Endothelial cell of umbilical vein (primary cell): Measurements from ENCODE around the gene SSTR3. TPM values are rescaled to one million over a fixed set of nuclear protein-coding genes. Genes with fewer than 3 reads are reported as not detected.

ENCODE experiments used
- BruUV-seq: library from RNA; stranded (reverse); fragments of 400-500 nt; replicated peaks from 2 replicates; lab custom pipeline; 2021; lab: Mats Ljungman, UMichigan
- CTCF ChIA-PET: fragments of 300-600, 350-600 bp; sonication (Branson Sonifier 250); formaldehyde crosslinking; loops from one replicate; lab custom pipeline; 2021; ENCODE audit warnings: antibody characterized with exemption, inconsistent platforms; lab: Charles Lee
- POLR2A ChIA-PET: fragments of 300-600, 350-600 bp; sonication (Branson Sonifier 250); formaldehyde crosslinking; loops from one replicate; lab custom pipeline; 2021; ENCODE audit warnings: antibody characterized with exemption, inconsistent platforms; lab: Charles Lee
- DNase-seq: peaks from one replicate; pipeline ENCODE4 v3.0.0-alpha.2; 2011; ENCODE audit warnings: low read depth, low spot score
- FAIRE-seq: peaks from 2 replicates; lab custom pipeline; 2011; peaks lifted over from hg19 to GRCh38; lab: Jason Lieb, UNC
- H2AFZ ChIP-seq: 2 replicates; pipeline ENCODE4 v1.6.0; 2012; ENCODE audit warnings: low read depth, low read length, control low read depth, inconsistent platforms
- H3K27ac ChIP-seq: 2 replicates; pipeline ENCODE4 v1.5.1; 2011; ENCODE audit warnings: low read depth, mild to moderate bottlenecking, control low read depth, low read length, moderate library complexity; ENCODE audit not compliant: insufficient read depth
- H3K27me3 ChIP-seq, 2 experiments: 2 replicates each; pipeline versions ENCODE4 v1.6.0 to v1.6.1; 2011; ENCODE audit warnings: low read length in 2 of 2, mixed read lengths in 1 of 2; ENCODE audit not compliant: control insufficient read depth in 2 of 2, insufficient read depth in 2 of 2
- H3K36me3 ChIP-seq, 2 experiments: 2 replicates in 1 of 2; 3 replicates in 1 of 2; pipeline ENCODE4 v1.5.1; 2011; ENCODE audit warnings: low read length in 2 of 2, mild to moderate bottlenecking in 1 of 2, moderate library complexity in 1 of 2; ENCODE audit not compliant: control insufficient read depth in 2 of 2, insufficient read depth in 2 of 2; ENCODE audit errors: extremely low read depth in 1 of 2
- H3K4me1 ChIP-seq: 3 replicates; pipeline ENCODE4 v1.5.1; 2011; ENCODE audit warnings: mild to moderate bottlenecking, low read length; ENCODE audit not compliant: control insufficient read depth, insufficient read depth; ENCODE audit errors: extremely low read depth
- H3K4me2 ChIP-seq: 2 replicates; pipeline ENCODE4 v1.6.1; 2011; ENCODE audit warnings: low read length, control low read depth, mixed read lengths; ENCODE audit not compliant: insufficient read depth
- H3K4me3 ChIP-seq, 3 experiments: fragments of 200-600 bp in 1 of 3; sonication (generic), shearing (Covaris generic) in 1 of 3; replicated peaks in 1 of 3; 2 replicates each; pipeline ENCODE4 v1.5.1; 2011 to 2016; ENCODE audit warnings: control low read depth in 3 of 3, low read length in 3 of 3, mild to moderate bottlenecking in 2 of 3, inconsistent platforms in 1 of 3, low read depth in 1 of 3, moderate library complexity in 1 of 3; ENCODE audit not compliant: insufficient read depth in 1 of 3
- H3K79me2 ChIP-seq: 2 replicates; pipeline ENCODE4 v1.6.0; 2012; ENCODE audit warnings: low read length, inconsistent platforms; ENCODE audit not compliant: control insufficient read depth, insufficient read depth
- H3K9ac ChIP-seq: replicated peaks from 2 replicates; pipeline ENCODE3; 2011; ENCODE audit warnings: low read length, control low read depth; ENCODE audit not compliant: insufficient read depth; ENCODE audit errors: extremely low read depth
- H3K9me1 ChIP-seq: replicated peaks from 3 replicates; pipeline ENCODE4 v1.6.0; 2011; ENCODE audit warnings: mild to moderate bottlenecking, low read length; ENCODE audit not compliant: control insufficient read depth, insufficient read depth; ENCODE audit errors: extremely low read depth
- H3K9me3 ChIP-seq: replicated peaks from 2 replicates; pipeline ENCODE4 v1.5.1; 2012; ENCODE audit warnings: low read length, inconsistent platforms; ENCODE audit not compliant: control insufficient read depth, insufficient read depth
- H4K20me1 ChIP-seq: replicated peaks from 2 replicates; pipeline ENCODE3; 2011; ENCODE audit warnings: mild to moderate bottlenecking, low read length; ENCODE audit not compliant: control insufficient read depth, insufficient read depth; ENCODE audit errors: extremely low read depth
- EZH2 ChIP-seq: IDR thresholded peaks from 2 replicates; pipeline ENCODE4 v1.6.1; 2012; ENCODE audit warnings: borderline replicate concordance, low read depth, mild to moderate bottlenecking, moderate library complexity, low read length, inconsistent platforms; ENCODE audit not compliant: severe bottlenecking
- FOS ChIP-seq: IDR thresholded peaks from 2 replicates; pipeline ENCODE4 v1.6.1; 2011; ENCODE audit warnings: mild to moderate bottlenecking, low read length, moderate library complexity, borderline replicate concordance; ENCODE audit not compliant: insufficient read depth
- GATA2 ChIP-seq: IDR thresholded peaks from 2 replicates; pipeline ENCODE4 v1.7.0; 2011; ENCODE audit warnings: low read depth, mild to moderate bottlenecking, moderate library complexity, mixed read lengths, low read length; ENCODE audit not compliant: insufficient read length, insufficient read depth
- JUN ChIP-seq: IDR thresholded peaks from 2 replicates; pipeline ENCODE4 v1.6.1; 2011; ENCODE audit warnings: borderline replicate concordance, low read depth; ENCODE audit not compliant: insufficient read length, insufficient read depth
- MYC ChIP-seq: IDR thresholded peaks from one replicate; pipeline ENCODE4 v1.6.1; 2011; ENCODE audit warnings: mild to moderate bottlenecking, low read depth, low read length
- POLR2A ChIP-seq: IDR thresholded peaks from 2 replicates; pipeline ENCODE4 v1.6.1; 2012; ENCODE audit warnings: low read depth, mild to moderate bottlenecking, control low read depth, low read length
- POLR2AphosphoS5 ChIP-seq: IDR thresholded peaks from 2 replicates; pipeline ENCODE4 v1.6.1; 2012; ENCODE audit warnings: low read depth, mild to moderate bottlenecking, control low read depth, low read length, moderate library complexity; ENCODE audit not compliant: insufficient read depth
- dilution Hi-C: fragments of 300-500 bp; cut with MboI; formaldehyde crosslinking; loops from one replicate; pipeline ENCODE4 v1.15.0; 2019; ENCODE audit warnings: low sequenced_read_pairs; ENCODE audit not compliant: extremely low pct_ligation_motif_present
- intact Hi-C: fragments of 100-400 bp; cut with micrococcal nuclease; formaldehyde crosslinking; loops from one replicate; pipeline ENCODE4 v1.10.0; 2022
- polyA plus RNA-seq, 4 experiments: library from polyadenylated mRNA; depleted of rRNA in 3 of 4; stranded (reverse) in 3 of 4; unstranded in 1 of 4; fragments of >200 nt; gene quantifications; 2 replicates each; pipeline versions ENCODE4 v1.2.1 to v1.2.3, GENCODE V29; 2011 to 2012; ENCODE audit warnings: missing spikeins in 1 of 4
- total RNA-seq: library from RNA; stranded (reverse); gene quantifications from 2 replicates; pipeline ENCODE4 v1.2.3, GENCODE V29; 2021
- TF ChIP-seq, protein P1 (sequence below), 2 donors: IDR thresholded peaks; 1 replicate in 1 of 2; 2 replicates in 1 of 2; pipeline ENCODE4 v1.5.1; 2011; ENCODE audit warnings: low read length in 2 of 2, mild to moderate bottlenecking in 2 of 2, moderate library complexity in 2 of 2, control low read depth in 1 of 2, inconsistent platforms in 1 of 2, low read depth in 1 of 2; ENCODE audit not compliant: insufficient read depth in 1 of 2; ENCODE audit errors: extremely low read depth in 1 of 2
- TF ChIP-seq, protein P2 (sequence below): IDR thresholded peaks from 2 replicates; pipeline ENCODE4 v1.6.1; 2011; ENCODE audit not compliant: insufficient read depth, insufficient read length

SSTR3 gene
- total and polyA plus RNA-seq, 2 donors (not counting 3 experiments of a cell fraction or from before 2014, with no cell fraction given), result not detected

- no peaks in the 10 kb centered on the region for H3K9me1 ChIP-seq
- dilution Hi-C loops (no loop called here), intact Hi-C loops (no loop called here)
- H2AFZ ChIP-seq, result no peak overlapping the region
- POLR2A ChIA-PET, result no interaction called here
- no peaks in the 10 kb centered on the region for H4K20me1 ChIP-seq
- H3K9ac ChIP-seq, result no peak overlapping the region
- TF ChIP-seq POLR2AphosphoS5, result no peak
- BruUV-seq, result no TSS peak
- DNase-seq, result no peak
- H3K36me3 ChIP-seq, result no peaks in the 10 kb centered on the region
- CTCF ChIA-PET, result interaction anchor here (0.8 kb wide), 1 partner anchor 10 kb away, joined by 4 read pairs; no protein-coding TSS in a partner anchor
- no peak overlapping the region for H3K4me2 ChIP-seq
- peaks cover 0 to 3% of the 10 kb centered on the region in 2 experiments for H3K27me3 ChIP-seq
- no peaks in the 10 kb centered on the region for H3K4me1 ChIP-seq
- no peak overlapping the region for H3K27ac ChIP-seq
- H3K79me2 ChIP-seq, result no peaks in the 10 kb centered on the region
- H3K9me3 ChIP-seq, result no peaks in the 10 kb centered on the region
- no peak for FAIRE-seq
- no peak overlapping the region for H3K4me3 ChIP-seq
Measured at GRCh38 chr22:37209140-37209845, 3.0 kb downstream of the SSTR3 start.

DNA sequence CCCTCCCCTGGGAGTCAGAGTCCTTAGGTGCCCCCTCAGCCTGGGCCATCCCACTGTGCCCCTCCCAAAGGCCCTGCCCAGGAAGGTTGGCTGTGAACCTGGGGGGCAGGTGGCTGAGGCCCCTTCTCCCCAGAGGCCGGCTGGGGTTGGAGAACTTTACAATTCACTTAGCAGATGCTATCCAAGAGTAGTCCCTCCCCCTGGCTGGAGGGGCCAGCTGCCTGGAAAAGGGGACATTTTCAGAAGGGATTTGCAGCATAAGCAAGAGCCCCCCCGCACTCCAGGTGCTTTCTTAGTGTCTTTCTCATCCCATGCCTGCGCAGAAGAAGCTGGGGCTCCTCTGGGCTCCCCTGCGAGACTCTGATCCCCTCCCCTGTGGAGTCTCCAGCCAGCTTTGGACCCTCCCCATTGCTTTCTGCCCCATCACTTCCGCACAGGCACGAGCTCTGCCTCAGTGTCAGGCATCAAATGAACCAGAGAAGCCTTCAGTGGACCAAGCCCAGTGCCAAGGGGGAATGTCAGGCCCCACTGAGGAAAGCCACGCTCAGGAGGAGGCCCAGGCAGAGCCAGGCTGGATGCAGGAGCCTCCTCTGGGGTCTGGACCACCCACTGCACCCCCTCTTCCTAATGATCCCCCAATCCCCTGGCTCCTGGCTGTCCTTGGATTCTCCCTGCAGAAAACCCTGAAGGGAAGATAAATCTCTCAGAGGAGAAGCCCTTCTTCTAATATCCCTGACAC is 3.7 kb downstream of the SSTR3 start:
- peaks cover 0 to 3% of the 10 kb centered on the region in 2 experiments for H3K27me3 ChIP-seq
- CTCF ChIA-PET, result interaction anchor here (0.8 kb wide), 1 partner anchor 9 kb away, joined by 4 read pairs; no protein-coding TSS in a partner anchor
- no peak overlapping the region for H3K4me2 ChIP-seq
- TF ChIP-seq GATA2 (no peak), POLR2A (no peak), JUN (no peak), EZH2 (no peak), MYC (no peak), POLR2AphosphoS5 (no peak), FOS (no peak)
- TF ChIP-seq, protein P1, sequence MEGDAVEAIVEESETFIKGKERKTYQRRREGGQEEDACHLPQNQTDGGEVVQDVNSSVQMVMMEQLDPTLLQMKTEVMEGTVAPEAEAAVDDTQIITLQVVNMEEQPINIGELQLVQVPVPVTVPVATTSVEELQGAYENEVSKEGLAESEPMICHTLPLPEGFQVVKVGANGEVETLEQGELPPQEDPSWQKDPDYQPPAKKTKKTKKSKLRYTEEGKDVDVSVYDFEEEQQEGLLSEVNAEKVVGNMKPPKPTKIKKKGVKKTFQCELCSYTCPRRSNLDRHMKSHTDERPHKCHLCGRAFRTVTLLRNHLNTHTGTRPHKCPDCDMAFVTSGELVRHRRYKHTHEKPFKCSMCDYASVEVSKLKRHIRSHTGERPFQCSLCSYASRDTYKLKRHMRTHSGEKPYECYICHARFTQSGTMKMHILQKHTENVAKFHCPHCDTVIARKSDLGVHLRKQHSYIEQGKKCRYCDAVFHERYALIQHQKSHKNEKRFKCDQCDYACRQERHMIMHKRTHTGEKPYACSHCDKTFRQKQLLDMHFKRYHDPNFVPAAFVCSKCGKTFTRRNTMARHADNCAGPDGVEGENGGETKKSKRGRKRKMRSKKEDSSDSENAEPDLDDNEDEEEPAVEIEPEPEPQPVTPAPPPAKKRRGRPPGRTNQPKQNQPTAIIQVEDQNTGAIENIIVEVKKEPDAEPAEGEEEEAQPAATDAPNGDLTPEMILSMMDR (IDR thresholded peaks at IDR 0.05; ENCODE audit: extremely low read depth in 1 of 2, insufficient read depth in 1 of 2, low read depth in 1 of 2, low read length in 2 of 2), result no peak
- TF ChIP-seq, protein P2, sequence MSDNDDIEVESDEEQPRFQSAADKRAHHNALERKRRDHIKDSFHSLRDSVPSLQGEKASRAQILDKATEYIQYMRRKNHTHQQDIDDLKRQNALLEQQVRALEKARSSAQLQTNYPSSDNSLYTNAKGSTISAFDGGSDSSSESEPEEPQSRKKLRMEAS, result no peak
- POLR2A ChIA-PET, result no interaction called here
- DNase-seq (no peak), FAIRE-seq (no peak)
- H3K9ac ChIP-seq, result no peak overlapping the region
- no peaks in the 10 kb centered on the region for H3K9me1 ChIP-seq
- no peaks in the 10 kb centered on the region for H3K4me1 ChIP-seq
- no peak overlapping the region for H2AFZ ChIP-seq
- no peaks in the 10 kb centered on the region for H4K20me1 ChIP-seq
- BruUV-seq, result no TSS peak
- no peaks in the 10 kb centered on the region for H3K36me3 ChIP-seq
- no peaks in the 10 kb centered on the region for H3K9me3 ChIP-seq
- H3K27ac ChIP-seq, result no peak overlapping the region
- H3K79me2 ChIP-seq, result no peaks in the 10 kb centered on the region
- intact Hi-C loops (no loop called here), dilution Hi-C loops (no loop called here)
- H3K4me3 ChIP-seq, result no peak overlapping the region
